ENCODE data around the gene TPO. TPM values are rescaled to one million over a fixed set of nuclear protein-coding genes. Genes with fewer than 3 reads are reported as not detected.
A peak's percentile ranks its signal among the peaks of the same experiment; 100 is the strongest.
"Not testable (repeated sequence)": the region's sequence is repeated elsewhere in the genome, so short reads cannot be mapped to it uniquely, and the experiment has no call there.

The TPO gene
- total RNA-seq, 1 experiment from 2014 or later, result not detected

GRCh38 chr2:1491751-1492150, 78.5 kb downstream of the TPO start:
- CTCF ChIA-PET, result interaction anchor here (0.7 kb wide), 1 partner anchor 1170 kb away, joined by 4 read pairs; no protein-coding TSS in a partner anchor
- no TSS peak for BruUV-seq (replicated peaks)
- Mint-ChIP-seq H3K9me3 (ENCODE audit: unreplicated experiment) (no peaks in the 10 kb centered on the region), H3K27ac (ENCODE audit: low read depth, unreplicated experiment) (peak overlapping the region; percentile 67), H3K27me3 (ENCODE audit: insufficient read depth, unreplicated experiment) (peaks cover 10% of the 10 kb centered on the region), H3K36me3 (ENCODE audit: insufficient read depth, unreplicated experiment) (no peaks in the 10 kb centered on the region), H3K4me1 (ENCODE audit: insufficient read depth, unreplicated experiment) (no peaks in the 10 kb centered on the region), H3K4me3 (ENCODE audit: unreplicated experiment) (no peak overlapping the region)
- DNase-seq (ENCODE audit: unreplicated experiment), result no peak
- POLR2A ChIA-PET, result no interaction called here
- TF ChIP-seq CTCF (IDR thresholded peaks at IDR 0.05; ENCODE audit: unreplicated experiment), result no peak
- intact Hi-C loops (cut with micrococcal nuclease), result no loop called here

GRCh38 chr2:1492231-1492630, 79.0 kb downstream of the TPO start:
- H3K4me3 Mint-ChIP-seq (ENCODE audit: unreplicated experiment); BruUV-seq (replicated peaks); H3K9me3 Mint-ChIP-seq (ENCODE audit: unreplicated experiment); DNase-seq (ENCODE audit: unreplicated experiment); POLR2A ChIA-PET; intact Hi-C loops (cut with micrococcal nuclease); H3K27ac Mint-ChIP-seq (ENCODE audit: low read depth, unreplicated experiment); H3K4me1 Mint-ChIP-seq (ENCODE audit: insufficient read depth, unreplicated experiment); H3K36me3 Mint-ChIP-seq (ENCODE audit: insufficient read depth, unreplicated experiment): not testable (repeated sequence)
- CTCF ChIA-PET, result interaction anchor here (0.7 kb wide), 1 partner anchor 1171 kb away, joined by 4 read pairs; no protein-coding TSS in a partner anchor
- H3K27me3 Mint-ChIP-seq (ENCODE audit: insufficient read depth, unreplicated experiment), result peaks cover 10% of the 10 kb centered on the region

- Mint-ChIP-seq H3K27me3 (ENCODE audit: insufficient read depth, unreplicated experiment) (peaks cover 10% of the 10 kb centered on the region), H3K4me3 (ENCODE audit: unreplicated experiment) (no peak overlapping the region), H3K9me3 (ENCODE audit: unreplicated experiment) (no peaks in the 10 kb centered on the region), H3K4me1 (ENCODE audit: insufficient read depth, unreplicated experiment) (no peaks in the 10 kb centered on the region), H3K36me3 (ENCODE audit: insufficient read depth, unreplicated experiment) (no peaks in the 10 kb centered on the region), H3K27ac (ENCODE audit: low read depth, unreplicated experiment) (no peak overlapping the region)
- DNase-seq (ENCODE audit: unreplicated experiment), result no peak
- no TSS peak for BruUV-seq (replicated peaks)
- POLR2A ChIA-PET, result no interaction called here
- TF ChIP-seq CTCF (IDR thresholded peaks at IDR 0.05; ENCODE audit: unreplicated experiment), result no peak
- intact Hi-C loops (cut with micrococcal nuclease), result no loop called here
- CTCF ChIA-PET, result interaction anchor here (0.7 kb wide), 1 partner anchor 1171 kb away, joined by 4 read pairs; no protein-coding TSS in a partner anchor
Measured at GRCh38 chr2:1492711-1493430, 79.6 kb downstream of the TPO start.

GRCh38 chr2:1493431-1494126, 80.3 kb downstream of the TPO start:
- Mint-ChIP-seq H3K4me1 (ENCODE audit: insufficient read depth, unreplicated experiment) (no peaks in the 10 kb centered on the region), H3K36me3 (ENCODE audit: insufficient read depth, unreplicated experiment) (no peaks in the 10 kb centered on the region), H3K9me3 (ENCODE audit: unreplicated experiment) (no peaks in the 10 kb centered on the region), H3K4me3 (ENCODE audit: unreplicated experiment) (no peak overlapping the region), H3K27ac (ENCODE audit: low read depth, unreplicated experiment) (no peak overlapping the region), H3K27me3 (ENCODE audit: insufficient read depth, unreplicated experiment) (peaks cover 10% of the 10 kb centered on the region)
- CTCF ChIA-PET, result no interaction called here
- no peak for TF ChIP-seq CTCF (IDR thresholded peaks at IDR 0.05; ENCODE audit: unreplicated experiment)
- no TSS peak for BruUV-seq (replicated peaks)
- intact Hi-C loops (cut with micrococcal nuclease), result no loop called here
- POLR2A ChIA-PET, result no interaction called here
- DNase-seq (ENCODE audit: unreplicated experiment), result no peak

Measured in MCF 10A (cell line).